Inflammatory macrophage treated with lipopolysaccharide for 4 hours (primary cell): ENCODE measurements around the gene SCRN2.

ENCODE experiments used
- DNase-seq: peaks from one replicate; pipeline ENCODE4 v3.0.0-alpha.2; 2020

SCRN2 gene

GRCh38 chr17:47819475-47819874, 21.6 kb downstream of the SCRN2 start:
- no peak for DNase-seq

DNA sequence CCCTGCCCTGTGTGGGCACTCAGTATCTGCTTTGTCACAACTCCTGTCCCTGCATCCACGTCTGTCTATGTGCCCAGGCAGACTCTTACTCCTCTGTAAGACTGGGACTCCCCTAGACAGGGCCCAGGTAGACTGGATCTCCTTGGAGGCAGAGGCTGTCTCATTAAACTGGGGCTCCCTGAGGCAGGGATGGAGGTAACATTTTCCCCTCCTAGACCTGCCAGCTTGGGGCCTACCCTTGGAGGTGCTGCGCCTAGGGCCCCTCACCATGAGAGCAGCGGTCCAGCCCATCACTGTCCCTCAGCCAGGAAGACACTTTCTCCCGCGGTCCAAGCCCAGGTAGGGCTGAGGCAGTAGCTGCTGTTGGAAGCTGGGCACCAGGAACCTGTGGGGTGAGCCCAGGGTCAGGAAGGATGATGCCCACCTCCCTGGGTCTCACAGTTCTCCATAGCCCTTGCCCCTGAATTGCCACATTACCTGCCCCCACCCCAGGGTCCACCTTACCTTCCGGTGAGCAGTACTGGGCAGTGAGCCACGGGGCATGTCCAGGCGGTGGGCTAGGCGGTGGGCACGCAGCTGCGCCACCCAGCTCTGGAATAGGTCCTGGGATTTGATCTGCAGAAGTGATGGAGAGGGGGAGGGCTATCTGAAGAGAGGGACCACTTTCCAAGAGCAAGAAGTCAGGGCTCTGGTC, 22.9 kb downstream of the SCRN2 start:
- no peak for DNase-seq

DNA sequence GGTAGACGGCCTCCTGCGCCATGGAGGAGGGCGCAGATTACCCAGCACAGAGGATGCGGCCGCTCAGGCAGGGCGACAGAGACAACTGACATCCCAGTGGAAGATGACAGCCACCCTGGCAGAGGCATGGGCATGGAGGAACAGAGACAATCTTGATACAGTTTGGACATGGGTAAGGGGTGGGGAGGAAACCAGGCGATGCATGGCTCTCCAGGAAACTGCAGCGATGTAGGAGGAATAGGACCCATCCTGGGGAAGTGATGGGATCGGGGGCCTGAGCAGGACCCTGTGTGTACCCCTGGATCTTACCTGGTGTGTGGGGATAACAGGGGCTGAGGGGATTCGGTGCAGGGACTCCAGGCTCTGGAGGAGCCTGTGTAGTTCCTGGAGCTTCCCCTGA, 24.1 kb downstream of the SCRN2 start:
- DNase-seq = no peak

DNA sequence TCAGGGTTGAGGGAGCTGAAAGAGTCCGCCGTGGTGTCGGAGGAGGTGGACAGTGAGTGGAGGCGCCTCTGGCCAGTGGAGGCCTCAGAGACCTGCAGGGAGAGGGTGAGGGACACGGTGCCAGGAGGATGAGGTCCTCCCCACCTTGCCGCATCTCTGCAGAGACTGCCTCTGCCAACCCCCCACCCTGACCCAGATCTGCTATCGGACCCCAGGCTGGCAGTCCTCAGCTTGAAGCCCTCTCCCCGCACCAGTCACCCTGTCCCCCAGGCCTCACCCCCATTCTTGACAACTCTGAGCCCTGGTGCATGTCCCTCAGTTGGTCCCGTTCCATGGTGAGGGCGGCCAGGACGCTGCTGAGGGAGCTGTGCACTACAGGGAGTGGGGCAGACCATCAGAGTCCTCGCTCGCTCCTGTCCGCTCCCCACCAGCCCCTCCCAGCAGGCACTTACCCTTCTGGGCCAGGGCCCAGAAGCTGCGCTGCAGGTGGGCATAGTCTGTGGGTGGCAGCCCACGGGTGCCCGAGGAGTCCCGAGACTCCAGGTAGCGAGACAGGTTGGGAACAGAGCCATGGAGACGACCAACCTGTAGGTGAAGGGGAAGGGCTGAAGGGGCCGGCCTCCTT, 24.9 kb downstream of the SCRN2 start:
- no peak for DNase-seq

DNA sequence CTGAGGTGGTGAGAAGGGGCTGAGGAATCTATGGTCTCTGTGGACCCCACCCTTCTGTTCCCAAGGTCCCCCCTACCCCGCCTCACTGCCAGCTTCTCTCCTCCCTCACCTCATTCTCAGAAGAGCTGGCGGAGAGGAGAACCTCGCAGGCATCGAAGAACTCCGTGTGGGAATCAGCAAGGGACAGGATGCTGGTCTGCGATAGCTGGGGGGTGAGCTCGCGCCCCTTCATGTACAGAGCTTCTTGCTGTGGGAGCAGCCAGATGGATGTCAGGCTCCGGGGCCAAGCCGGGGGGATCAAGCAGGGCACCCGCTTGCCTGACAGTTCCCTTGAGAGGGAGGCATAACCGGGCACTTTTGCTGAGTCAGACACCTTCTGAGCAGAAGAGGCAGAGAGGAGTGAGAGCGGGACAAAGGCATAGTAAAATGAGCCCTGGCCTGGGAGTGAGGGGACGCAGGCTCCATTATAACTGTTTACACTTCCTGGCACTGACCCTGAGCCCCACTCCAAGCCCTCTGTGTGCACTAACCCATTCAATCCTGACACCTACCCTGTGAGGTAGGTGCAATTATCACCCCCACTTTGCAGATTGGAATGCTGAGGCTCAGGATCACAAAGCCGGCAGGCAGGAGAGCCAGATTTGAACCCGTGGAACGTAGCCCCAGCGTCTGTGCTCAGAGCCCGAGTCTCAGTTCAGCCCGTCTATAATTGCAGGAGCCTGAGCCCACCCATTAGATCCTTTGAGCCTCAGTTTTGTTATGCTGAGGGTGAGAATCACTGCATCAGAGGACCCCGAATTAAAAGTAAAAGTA, 25.8 kb downstream of the SCRN2 start:
- DNase-seq = no peak

DNA sequence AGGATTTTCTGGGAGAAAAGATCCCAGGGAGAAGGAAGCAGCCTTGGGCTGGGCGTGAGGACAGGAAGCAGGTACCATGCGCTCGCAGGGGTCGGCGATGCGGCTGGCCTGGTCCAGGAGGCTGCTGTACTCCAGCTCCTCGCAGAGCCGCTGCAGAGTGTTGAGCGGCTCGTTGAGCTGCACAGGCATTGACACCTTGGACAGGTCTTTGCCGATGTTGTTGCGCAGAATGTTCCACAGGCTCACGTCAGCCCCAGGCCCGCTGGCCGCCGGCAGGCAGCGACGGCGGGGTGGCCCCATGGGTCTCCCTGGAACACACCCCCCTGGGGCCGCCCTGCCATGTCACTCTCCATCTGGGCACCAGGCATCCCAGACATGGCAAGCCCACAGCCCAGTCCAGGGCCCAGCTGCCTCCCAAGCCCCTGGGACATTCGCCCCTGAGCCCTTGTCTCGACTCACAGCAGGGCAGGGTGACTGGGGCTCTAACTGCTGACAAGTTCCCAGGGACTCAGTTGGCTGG, 27.5 kb downstream of the SCRN2 start:
- DNase-seq = no peak

- DNase-seq = no peak
Observed at GRCh38 chr17:47813077-47813476, 28.0 kb downstream of the SCRN2 start.

GRCh38 chr17:47812146-47812920, 28.7 kb downstream of the SCRN2 start:
- DNase-seq = no peak

- no peak for DNase-seq
Observed at GRCh38 chr17:47811709-47812108, 29.4 kb downstream of the SCRN2 start.

DNA sequence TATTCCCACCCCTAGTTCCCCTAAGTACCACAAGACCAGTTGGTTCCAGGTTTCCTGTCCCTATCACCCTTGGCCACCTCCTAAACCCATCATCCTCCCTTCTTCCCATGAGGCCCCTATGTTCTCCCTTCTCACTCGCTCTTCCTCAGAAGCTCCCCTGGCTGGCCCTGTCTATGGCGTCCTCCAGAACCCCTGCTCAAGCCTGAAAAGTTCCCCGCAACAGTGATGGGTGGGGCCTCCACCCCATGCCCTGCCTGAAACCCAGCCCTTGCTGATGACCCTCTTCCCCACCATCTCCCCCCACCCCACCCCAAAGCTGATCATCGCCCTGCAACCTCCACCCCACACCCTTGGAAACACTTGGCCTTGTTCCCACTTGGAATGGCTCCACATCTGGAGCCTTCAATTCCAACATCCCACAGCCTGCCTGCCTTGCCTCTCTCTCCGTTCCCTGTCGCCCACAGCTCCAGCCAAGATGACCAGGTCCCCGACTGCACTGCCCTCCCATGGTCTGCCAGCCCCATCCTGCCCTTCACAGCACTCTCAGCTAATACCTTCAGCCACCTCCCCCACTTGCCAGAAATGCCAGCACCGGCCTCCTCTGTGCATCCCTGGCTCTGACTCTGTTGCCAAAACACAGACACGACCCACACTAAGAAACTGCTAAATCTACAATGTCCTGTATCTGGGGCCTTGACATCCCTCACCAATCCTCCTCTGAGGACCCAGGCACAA, 30.0 kb downstream of the SCRN2 start:
- no peak for DNase-seq

DNA sequence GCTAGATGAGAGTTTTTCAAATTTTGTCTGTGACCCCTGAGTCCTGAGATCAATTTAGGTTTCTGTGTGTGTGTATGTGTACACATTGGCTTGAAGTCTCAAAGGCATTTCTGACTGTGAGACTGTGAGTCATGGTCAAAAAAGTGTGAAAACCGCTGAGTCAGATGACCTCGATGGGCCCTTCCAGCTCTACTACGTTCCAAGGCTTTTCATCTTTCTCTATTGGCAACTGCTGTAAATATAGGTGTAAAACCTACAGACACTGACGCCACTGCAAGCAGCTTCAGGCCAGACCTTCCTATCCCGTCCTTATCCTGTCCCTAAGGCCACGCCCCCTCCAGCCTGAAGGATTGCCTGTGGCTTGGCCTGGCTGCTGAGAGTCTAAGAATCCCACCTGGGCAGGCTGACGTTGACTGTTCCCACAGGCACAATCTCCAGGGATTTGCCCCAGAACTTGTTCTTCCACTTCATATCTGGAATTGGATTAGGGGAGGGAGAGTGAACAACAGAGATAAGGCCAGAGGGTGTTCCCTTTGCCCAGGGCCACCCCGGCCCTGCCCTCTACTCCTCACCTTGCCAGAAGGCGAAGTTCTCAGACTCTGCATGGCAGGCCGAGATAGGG, 30.8 kb downstream of the SCRN2 start:
- no peak for DNase-seq

- no peak for DNase-seq
Observed at GRCh38 chr17:47808830-47809480, 32.1 kb downstream of the SCRN2 start.

GRCh38 chr17:47808036-47808829, 32.8 kb downstream of the SCRN2 start:
- no peak for DNase-seq

GRCh38 chr17:47807421-47807820, 33.7 kb downstream of the SCRN2 start:
- no peak for DNase-seq

GRCh38 chr17:47806913-47807255, 34.2 kb downstream of the SCRN2 start:
- DNase-seq = no peak

DNA sequence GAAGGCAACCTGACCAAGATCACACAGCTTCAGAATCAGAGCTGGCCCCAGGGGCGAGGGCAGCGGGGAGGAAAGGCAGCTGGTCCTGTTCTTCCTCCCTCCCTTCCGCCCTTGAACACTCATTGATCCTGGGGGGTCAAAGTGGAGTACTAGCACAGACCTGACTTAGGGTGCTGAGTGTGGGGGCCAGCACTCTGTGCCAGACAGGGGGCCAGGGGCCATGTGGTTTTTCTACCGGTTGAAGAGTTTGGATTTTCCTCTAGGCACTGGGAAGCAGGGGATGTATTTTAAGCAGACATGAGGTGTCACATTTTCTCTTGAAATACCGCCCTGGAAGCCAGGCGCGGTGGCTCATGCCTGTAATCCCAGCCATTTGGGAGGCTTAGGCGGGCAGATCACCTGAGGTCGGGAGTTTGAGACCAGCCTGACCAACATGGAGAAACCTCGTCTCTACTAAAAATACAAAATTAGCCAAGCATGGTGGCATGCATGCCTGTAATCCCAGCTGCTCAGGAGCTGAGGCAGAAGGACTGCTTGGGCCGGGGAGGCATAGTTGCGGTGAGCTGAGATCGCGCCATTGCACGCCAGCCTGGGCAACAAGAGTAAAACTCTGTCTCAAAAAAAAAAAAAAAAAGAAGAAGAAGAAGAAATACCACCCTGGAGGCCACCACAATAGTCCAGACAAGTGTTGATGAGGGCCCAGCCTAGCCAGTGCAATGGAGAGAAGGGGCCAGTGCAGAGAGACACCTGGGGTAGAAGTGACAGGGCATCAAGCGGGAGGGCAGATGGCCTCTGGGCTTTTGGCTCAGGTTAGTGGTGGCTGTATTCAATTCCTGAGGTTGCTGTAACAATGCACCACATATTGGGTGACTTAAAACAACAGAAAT, 34.8 kb downstream of the SCRN2 start:
- DNase-seq = no peak

DNA sequence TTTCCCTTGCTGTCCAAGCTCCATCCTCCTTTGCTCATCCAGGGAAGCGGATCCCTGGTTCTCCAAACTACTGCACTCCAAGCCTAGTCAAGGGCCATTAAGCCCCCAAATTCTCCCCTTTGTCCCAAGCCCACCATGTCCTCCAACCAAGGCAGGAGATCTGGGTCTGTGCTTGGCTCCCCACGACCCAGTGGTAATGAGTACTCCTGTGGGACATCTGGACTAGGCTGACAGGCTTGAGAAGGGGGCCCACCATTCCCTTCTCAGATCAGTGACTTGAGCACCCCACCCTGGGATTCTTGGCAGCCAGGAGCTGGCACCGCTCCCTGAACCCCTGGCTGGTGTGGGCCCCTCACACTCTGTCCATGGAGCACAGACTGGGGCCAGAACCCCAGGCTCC, 36.6 kb downstream of the SCRN2 start:
- no peak for DNase-seq

DNA sequence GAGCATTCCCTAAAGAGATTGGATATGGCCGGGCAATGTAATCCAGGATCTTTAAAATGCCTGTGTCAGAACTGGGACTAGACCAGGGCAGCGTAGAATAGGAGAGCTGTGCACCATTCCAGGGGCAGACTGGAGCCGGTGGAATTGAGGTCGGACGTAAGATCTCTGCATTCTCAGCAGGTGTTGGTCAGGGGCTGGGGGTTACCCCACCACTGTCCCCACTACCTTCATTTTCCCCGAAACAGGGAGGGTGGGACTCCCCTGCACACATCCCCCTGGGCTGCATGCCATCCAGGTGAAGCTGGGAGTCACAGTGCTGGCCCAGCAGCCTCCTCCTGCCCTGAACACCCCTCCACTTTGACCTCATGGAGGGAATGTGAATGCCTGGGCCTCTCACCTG, 37.3 kb downstream of the SCRN2 start:
- DNase-seq = no peak

GRCh38 chr17:47803201-47803600, 37.9 kb downstream of the SCRN2 start:
- DNase-seq = no peak
